ENCODE data around the gene TNFRSF18.

Gene TNFRSF18

DNA sequence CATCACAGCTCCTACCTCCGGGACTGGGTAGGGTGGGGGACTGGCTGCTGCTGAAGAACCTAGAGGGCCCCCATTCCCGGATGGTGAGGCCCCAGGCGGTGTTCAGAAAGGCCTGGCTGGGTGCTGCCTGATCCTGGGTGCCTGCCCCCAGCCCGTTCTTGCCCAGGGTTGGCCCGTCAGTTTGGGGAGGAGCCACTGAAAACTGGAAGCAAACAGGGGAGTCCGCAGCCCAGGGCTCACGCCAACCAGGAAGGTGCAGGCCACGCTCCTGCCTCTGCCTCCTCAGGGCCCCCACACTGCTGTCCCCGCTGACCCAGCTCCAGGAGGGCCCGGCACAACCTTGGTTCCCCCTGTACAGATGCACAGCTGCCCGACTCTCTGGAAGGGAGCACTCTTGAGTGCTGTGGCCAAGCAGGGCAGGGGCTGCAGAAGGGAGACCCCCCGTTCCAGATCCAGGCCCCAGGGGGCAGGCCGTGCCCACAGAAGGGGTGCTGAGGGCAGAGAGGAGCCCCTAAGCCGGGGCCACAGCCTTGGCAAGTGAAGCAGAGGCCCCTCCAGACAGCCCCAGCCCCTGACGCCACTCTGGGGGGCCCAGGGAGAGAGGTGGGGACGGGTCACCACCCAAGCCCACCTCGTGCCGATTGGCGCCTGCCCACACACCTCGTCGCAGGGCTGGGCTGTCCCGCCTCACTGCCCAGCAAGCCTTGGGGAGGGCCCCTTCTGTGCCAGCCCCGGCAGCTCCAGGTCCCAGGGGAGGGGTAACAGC lies 34.6 kb upstream of the TNFRSF18 start:
- no peak for DNase-seq (ENCODE audit: low read depth in 3 of 3, low spot score in 1 of 3)

DNA sequence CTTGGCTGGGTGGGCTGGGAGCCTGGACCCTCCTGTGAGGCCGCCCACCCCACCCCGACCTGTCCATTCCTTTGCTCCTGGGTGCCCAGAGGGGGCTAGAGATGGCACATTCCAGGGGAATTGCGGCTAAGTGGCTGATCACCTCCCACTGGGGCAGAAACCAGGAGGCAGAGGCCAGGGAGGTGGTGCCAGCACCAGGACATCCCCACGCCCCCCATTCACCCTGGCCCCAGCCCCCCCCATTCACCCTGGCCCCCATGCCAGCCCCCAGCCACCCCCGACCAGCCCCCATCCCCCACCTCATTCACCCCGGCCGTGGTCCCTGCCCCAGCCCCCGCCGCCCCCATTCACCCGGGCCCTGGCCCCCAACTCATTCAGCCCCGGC lies 33.9 kb upstream of the TNFRSF18 start:
- no peak for DNase-seq (ENCODE audit: low read depth in 3 of 3, low spot score in 1 of 3)

DNA sequence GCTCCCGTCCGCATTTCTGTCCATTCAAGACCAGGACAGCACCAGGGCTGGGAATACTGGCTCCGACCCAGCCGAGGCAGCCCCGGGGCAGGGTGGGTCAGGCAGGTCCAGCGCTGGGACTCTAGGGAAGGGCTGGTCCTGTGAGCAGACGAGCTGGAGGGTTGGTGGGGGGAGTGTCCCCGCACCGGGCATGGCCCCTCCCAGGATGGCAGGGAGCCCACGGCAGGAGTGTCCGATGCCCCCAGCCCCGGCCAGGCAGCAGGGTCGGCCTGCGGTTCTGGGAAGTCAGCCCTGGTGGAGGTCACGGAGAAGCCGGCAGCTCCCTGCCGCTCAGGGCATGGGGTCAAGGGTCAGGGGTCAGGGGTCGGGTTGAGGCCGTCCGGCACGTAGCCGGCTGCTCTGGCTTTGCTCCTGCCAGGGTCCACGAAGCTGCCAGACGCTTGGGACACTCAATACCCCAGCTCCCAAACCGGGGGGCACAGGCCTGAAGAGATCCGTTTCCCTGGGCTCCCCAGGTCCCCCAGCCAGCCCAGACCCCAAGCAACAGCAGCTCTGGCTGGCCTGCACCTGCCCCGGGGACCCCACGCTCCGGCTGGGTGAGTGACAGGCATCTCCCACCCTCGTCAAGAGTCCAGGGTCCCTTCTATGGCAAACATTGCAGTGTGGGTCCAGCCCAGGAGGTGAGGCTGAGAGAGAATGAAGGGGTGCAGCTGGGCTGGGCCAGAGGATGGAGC lies 33.4 kb upstream of the TNFRSF18 start:
- no peak for DNase-seq (ENCODE audit: low read depth in 3 of 3, low spot score in 1 of 3)

DNA sequence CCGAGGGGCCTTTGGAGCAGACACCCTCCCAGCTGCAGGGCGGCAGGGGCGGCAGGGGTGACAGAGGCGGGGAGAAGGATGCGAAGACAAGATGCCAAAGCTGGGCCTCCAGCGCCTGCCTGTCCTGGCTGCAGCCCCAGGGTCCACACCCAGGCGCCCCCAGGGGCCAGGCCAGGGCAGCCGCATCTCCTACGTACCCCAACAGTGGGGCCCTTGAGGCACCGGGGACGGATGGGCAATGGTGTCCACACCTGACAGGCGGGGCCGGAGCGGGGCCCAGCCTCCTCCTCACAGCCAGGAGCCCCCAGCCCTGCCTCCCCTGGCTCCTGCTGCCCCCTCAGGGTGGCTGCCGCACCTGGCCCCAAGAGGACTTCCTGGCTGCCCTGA lies 32.8 kb upstream of the TNFRSF18 start:
- DNase-seq (ENCODE audit: low read depth in 3 of 3, low spot score in 1 of 3), result no peak

DNA sequence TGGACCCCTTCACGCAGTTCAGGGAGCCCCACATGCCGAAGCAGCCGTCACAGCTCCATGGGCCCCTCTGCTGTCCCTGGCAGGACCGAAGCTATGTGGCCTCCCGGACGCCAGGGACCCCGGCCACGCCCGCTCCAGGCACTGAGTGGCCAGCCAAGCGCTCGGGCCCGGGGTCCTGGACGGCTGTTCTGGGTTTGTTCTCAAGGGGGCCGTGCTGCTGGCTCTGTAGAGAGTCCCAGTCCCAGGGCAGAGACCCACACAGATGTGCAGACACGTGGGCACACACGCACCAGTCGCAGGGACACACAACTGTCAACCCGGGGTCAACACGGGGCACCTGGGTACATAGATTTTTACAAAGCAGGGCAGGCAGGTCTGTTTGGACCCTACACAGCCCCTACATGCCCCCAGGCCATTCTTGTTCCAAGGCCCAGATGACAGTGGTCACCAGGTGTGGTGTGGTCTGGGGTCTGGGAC lies 32.3 kb upstream of the TNFRSF18 start:
- no peak for DNase-seq (ENCODE audit: low read depth in 3 of 3, low spot score in 1 of 3)

DNA sequence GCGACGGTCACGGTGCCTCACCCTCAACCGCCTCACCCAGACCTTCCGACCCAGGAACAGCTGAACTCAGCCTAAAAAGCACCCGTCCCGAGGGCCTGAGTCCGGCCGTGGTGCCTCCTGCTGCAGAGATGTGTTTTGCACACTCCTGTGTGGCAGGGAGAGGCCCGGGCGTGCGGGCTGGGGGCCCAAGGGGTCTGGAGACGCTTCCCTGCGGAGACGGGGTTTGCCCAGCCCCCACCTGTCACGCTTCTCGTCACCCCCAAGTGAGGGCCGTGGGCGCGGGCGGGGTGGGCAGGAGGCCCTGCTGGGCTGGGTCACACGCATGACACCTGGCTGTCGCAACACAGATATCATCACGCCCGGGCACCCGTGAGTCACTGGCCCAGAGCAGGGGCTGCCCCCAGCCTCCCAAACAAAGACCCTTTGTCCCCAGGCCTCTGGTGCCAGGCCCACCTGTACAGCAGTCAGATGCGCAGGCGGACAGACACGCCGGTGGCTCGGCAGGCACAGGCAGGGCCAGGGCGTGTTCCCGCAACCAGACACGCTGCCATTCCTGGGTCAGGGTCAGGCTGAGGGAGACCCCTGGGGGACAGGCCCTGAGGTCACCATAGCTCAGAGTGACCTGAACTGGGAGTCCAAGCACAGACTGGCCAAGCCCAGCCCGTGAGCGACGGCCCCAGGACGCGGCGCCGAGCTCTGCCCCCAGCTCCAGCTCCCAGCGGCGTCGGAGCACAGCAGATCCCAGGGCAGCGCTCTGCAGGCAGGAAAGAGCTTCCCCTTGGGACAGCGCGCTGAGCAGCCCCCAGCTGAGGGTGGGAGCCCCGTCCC lies 31.7 kb upstream of the TNFRSF18 start:
- DNase-seq (ENCODE audit: low read depth in 3 of 3, low spot score in 1 of 3), result no peak

DNA sequence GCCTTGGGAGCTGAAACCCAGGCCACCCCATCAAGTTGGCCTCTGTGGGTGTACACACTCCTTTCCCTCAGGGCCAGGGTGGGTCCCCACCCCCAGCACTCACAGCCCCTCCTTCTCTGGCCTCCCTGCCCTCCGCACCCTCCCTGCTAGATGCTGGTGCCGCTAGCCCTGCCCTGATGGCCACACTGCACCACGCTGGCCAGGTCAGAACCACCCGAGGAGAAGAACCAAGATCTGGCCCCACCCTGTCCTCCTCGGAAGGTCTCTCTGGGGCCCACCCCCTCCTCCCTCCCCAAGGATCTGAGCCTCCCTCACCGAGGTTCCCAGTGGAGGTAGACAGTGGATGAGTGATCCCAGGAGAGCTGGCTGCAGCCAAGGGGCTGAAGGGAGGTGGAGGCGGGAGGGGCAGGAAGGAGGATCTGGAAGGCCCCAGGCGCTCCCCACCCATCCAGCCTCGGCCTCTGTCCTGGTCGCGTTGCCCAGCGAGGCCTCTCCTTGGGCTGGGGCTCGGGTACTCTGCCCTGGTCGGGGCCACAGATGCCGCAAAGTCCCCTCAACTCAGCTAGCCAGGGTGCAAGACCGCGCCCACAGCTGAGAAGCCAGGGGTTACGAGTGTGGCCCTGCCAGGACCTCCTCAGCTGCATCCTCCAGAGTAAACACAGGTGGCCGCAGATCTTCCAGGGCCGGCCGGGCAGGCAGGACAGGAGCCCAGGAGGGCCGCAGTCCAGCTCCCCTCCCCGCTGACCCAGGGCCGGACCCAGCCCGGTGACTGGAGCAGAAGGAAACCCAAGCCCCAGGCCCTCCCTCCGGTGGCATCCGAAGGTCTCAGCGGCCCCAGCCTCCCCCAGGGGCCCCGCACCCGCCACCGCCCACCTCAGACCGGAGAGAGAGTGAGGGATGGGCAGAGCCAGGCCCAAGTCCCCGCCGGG lies 30.8 kb upstream of the TNFRSF18 start:
- DNase-seq (ENCODE audit: low read depth in 3 of 3, low spot score in 1 of 3), result no peak

DNA sequence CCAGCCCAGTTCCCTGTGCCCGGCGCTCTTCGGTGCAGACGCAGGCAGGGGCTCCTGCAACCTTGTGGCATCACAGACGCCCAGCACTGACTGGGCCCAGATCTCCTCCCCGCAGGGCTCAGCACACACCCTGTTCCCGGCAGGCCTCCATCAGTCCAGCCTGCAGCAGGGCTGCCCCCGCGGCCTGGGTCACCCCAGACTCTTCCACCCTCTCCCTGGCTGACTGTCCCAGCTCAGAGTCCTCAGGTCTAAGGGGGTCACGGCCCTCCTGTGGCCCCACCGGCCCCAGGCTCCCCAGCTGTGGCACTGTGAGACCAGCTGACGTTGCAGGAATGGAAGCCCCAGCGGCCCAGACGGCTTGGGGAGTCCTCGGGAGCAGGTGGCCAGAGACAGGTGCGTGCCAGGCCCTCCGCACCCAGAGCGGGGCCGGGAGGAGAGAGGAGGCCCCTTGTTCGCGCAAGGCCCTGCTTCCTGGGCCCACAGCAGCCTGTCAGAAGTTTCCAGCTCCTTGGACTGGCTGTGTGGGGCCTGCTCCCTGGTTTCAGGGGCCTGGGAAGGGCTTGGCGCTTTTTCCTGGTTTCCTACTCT lies 29.9 kb upstream of the TNFRSF18 start:
- DNase-seq (ENCODE audit: low read depth in 3 of 3, low spot score in 1 of 3), result no peak

DNA sequence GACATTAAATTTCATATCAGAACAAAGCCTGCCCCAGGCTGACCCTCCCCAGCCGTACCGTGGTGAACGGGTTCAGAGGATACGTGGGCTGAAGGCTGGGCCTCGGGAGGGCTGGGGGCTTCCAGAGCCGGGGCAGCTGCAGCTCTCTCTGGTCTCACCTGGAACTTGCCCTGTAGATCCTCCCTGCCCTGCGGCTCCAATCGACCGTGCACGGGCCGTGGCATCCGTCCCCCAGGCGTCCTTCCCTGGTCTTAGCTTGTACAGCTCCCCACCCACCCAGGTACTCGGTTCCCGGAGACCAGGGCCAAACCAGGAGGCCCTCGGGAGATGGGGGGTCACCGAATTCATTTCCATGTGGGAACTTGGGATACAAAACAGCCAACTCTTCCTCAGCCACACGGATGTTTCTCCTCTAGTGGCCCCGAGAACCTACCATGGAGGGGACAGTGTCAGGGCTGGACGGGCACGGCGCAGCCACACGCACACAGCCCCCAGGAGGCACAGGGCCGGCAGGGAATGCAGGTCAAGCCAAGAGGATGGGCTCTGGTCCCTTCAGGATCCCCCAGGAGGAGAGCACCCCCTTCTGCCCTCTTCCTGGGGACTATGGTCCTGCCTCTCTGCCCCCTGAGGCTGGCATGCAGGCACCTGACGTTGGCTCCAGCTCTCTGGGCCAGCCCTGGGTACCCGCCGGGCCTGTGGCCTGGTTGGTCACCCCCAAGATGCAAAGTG lies 28.8 kb upstream of the TNFRSF18 start:
- no peak for DNase-seq (ENCODE audit: low read depth in 3 of 3, low spot score in 1 of 3)

DNA sequence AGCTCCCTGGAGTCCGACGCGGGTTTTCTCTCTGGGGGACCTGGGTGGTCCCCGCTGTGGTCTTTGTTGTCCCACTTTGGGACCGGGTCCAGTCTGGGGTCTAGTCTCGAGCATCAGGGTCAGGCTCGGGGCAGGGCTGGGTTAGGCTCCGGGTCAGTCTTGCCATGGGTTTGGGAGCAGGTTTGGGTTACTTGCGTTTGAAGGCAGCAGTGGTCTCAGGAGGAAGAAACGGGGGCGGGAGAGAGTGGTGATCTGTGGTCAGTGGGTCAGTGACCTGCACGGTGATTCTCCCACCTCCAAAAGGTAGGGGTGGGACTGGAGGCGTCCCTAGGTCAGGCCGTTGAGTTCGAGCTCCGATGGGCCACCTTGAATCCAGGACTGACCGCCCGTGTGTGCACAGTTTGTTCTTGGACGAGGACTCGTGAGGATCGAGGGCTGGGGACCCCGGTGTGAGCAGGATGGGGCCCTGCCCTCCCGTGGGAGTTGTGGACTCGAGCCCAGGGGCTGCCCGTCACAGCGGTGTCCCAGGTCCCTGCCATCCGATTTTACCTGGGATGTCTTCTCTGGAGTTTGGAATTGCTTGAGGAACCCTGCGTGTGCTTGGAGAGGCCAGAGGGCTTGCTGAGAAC lies 27.9 kb upstream of the TNFRSF18 start:
- no peak for DNase-seq (ENCODE audit: low read depth in 3 of 3, low spot score in 1 of 3)

DNA sequence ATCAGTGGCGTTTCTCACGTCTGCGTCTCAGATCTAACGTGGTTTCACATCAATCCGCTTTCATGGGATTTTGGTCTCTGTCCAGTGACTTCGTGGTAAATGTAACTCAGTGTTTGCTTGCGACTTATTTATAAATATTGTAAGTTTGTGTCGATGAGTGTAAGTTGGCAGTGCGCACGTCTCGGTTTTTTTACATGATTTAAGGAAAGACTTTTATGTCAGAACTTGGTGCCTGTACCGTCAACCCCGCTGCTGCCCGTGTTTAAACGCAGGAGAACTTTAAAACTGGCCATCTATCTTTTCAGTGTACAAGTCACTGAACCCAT lies 27.1 kb upstream of the TNFRSF18 start:
- no peak for DNase-seq (ENCODE audit: low read depth in 3 of 3, low spot score in 1 of 3)

DNA sequence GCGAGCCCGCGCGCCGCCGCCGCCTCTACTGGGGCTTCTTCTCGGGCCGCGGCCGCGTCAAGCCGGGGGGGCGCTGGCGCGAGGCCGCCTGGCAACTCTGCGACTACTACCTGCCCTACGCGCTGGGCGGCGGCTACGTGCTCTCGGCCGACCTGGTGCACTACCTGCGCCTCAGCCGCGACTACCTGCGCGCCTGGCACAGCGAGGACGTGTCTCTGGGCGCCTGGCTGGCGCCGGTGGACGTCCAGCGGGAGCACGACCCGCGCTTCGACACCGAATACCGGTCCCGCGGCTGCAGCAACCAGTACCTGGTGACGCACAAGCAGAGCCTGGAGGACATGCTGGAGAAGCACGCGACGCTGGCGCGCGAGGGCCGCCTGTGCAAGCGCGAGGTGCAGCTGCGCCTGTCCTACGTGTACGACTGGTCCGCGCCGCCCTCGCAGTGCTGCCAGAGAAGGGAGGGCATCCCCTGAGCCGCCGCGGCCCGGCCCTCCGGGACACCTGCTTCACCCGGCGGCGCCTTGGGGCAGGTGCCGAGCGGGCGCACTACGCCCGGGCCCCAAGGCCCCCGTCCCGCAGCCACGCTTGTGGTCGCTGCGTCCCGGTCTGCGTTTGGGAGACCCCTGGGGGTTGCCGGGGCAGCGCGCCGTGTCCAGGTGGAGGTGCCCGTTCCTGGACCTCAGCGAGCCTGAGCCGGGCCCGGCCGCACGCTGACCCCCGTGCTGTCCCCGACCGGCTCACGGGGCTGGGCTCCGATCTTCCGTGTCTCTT lies 26.6 kb upstream of the TNFRSF18 start:
- no peak for DNase-seq (ENCODE audit: low read depth in 3 of 3, low spot score in 1 of 3)

DNA sequence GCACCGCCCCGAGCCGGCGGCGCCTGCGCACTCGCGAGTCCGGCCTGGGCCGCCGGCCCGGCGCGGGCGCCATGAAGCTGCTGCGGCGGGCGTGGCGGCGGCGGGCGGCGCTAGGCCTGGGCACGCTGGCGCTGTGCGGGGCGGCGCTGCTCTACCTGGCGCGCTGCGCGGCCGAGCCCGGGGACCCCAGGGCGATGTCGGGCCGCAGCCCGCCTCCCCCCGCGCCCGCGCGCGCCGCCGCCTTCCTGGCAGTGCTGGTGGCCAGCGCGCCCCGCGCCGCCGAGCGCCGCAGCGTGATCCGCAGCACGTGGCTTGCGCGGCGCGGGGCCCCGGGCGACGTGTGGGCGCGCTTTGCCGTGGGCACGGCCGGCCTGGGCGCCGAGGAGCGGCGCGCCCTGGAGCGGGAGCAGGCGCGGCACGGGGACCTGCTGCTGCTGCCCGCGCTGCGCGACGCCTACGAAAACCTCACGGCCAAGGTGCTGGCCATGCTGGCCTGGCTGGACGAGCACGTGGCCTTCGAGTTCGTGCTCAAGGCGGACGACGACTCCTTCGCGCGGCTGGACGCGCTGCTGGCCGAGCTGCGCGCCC lies 25.9 kb upstream of the TNFRSF18 start, which contains the start of gene B3GALT6:
Gene B3GALT6, plus strand, starts transcription at position 30 of the 588 bp plus-strand sequence. Its CDS starts 42 bp downstream, at position 72.
- DNase-seq (ENCODE audit: low read depth in 3 of 3, low spot score in 1 of 3), result no peak

DNA sequence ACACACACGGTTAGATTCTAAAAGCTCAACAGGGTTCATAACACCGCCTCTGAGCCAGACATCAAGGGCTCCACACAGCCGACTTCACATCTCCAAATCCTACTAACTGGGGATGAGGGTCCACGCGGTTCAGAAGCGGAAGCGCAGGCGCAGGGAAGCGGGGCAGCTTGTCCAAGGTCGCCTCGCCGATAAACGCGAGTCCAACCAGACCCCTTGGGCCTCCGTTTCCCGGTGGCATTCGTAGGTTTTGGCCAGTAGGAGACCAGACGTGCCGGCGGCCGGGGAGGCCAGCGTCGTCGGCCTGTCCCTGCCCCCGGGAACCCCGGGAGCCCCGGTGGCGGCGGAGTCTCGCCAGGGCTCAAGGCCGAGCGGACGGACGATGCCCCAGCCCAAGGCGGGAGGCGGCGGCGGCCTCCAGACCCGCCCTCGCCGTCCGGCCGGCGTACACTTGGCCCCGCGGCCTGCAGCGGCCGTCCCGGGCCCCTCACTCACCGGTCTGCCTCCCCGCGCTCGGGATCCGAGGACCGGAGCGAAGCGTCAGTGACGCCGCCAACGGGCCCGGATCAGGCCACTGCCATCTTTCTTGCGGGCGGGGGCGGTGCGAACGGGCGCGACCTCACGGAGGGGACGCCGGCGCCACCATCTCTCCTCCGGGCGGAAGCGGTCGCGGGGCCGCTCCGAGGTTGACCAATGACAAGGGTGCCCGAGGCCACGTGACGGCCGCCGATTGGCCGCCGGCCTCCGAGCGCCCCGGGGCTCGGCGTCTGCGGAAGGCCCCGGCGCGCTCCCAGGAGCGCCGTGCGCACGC lies 25.2 kb upstream of the TNFRSF18 start, which contains the start of gene SDF4:
Gene SDF4, minus strand, starts transcription at position 602 of the 808 bp plus-strand sequence. CDS start 3,229 bp downstream, outside the sequence.
- DNase-seq (ENCODE audit: low read depth in 3 of 3, low spot score in 1 of 3), result peak; percentile 91 to 94 (median 93)

DNA sequence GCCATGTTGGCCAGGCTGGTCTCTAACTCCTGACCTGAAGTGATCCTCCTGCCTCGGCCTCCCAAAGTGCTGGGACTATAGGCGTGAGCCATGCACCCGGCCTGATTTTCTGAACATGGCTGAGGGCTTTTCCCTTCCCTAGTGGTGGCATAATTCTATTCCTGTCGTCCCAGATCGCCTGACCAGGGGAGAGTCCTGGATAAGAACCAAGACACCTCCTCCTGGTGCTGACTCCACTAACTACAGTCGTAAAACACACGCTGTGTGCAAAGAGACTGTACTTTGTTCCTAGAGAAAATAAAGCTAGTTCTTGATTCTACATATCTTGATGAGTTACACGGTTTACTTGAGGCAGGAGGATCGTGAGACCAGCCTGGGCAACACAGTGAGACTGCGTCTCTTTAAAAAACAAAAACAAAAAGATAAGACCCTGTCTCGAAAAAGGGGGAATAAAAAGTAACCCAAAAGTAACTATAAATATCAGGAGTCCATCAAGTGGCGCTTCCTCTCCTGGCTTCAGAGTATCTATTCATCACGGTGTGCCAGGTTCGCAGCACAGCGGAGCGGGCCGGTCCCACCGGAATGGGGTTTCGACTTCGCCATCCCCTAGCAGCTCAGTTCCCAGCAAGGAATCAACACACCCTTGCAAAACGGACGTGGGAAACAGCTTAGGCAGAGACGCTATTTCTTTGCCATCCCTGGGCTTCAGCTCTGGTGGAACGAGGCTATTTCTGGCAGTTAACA lies 24.4 kb upstream of the TNFRSF18 start:
- DNase-seq (ENCODE audit: low read depth in 3 of 3, low spot score in 1 of 3), result no peak

DNA sequence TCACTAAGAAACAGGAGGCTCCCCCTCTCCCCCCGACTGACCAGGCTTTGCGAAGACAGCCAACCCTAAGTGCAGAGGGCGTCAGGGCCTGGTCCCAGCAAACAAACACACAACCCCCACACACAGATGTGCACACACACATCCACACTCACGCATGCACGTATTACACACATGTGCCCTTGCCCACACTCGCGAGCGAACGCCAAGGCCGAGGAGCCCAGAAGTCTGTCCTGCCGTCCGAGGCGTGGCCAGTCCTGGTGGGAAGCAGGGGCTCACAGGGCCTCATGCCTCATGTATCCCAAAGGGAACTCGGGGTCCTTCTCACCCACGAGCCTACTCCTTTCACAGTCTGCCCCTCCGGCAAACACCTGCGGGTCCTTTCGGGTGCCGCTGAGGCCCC lies 23.4 kb upstream of the TNFRSF18 start:
- DNase-seq (ENCODE audit: low read depth in 3 of 3, low spot score in 1 of 3), result no peak

Measured in stimulated activated CD4-positive, alpha-beta T cell treated with anti-CD3 and anti-CD28 coated beads, TNF-alpha, amount 100 ng/mL, for 1 hour (primary cell).